Hepatocyte (in vitro differentiated cells): ENCODE data around the gene TSPYL4. TPM values are rescaled to one million over a fixed set of nuclear protein-coding genes. Genes with fewer than 3 reads are reported as not detected.

Source experiments
- DNase-seq: peaks from one replicate; pipeline ENCODE4 v3.0.0-alpha.2; 2016; ENCODE audit warnings: low spot score
- H2AFZ ChIP-seq: fragments of 200-600 bp; sonication (generic); 2 replicates; pipeline ENCODE4 v1.6.0; 2016; ENCODE audit warnings: antibody characterized with exemption, mild to moderate bottlenecking
- H3K27ac ChIP-seq: fragments of 200-600 bp; sonication (generic); 2 replicates; pipeline ENCODE4 v1.5.1; 2016; ENCODE audit warnings: mild to moderate bottlenecking
- H3K27me3 ChIP-seq: fragments of 200-600 bp; sonication (generic); 2 replicates; pipeline ENCODE4 v1.6.1; 2016
- H3K36me3 ChIP-seq: fragments of 200-600 bp; sonication (generic); replicated peaks from 2 replicates; pipeline ENCODE4 v1.5.1; 2016; ENCODE audit warnings: low read depth; ENCODE audit not compliant: insufficient read depth
- H3K4me1 ChIP-seq: fragments of 200-600 bp; sonication (generic); 2 replicates; pipeline ENCODE4 v1.5.1; 2016; ENCODE audit warnings: mild to moderate bottlenecking, moderate library complexity; ENCODE audit not compliant: insufficient read depth
- H3K4me2 ChIP-seq: fragments of 200-600 bp; sonication (generic); 2 replicates; pipeline ENCODE4 v1.6.0; 2016
- H3K4me3 ChIP-seq: fragments of 200-600 bp; sonication (generic); 2 replicates; pipeline ENCODE4 v1.5.1; 2016; ENCODE audit warnings: mild to moderate bottlenecking
- H3K79me2 ChIP-seq: fragments of 200-600 bp; sonication (generic); 2 replicates; pipeline ENCODE4 v1.6.0; 2017; ENCODE audit warnings: mild to moderate bottlenecking
- H3K9me2 ChIP-seq: fragments of 200-600 bp; sonication (generic); replicated peaks from 2 replicates; pipeline ENCODE4 v1.6.0; 2017; ENCODE audit warnings: mild to moderate bottlenecking; ENCODE audit not compliant: insufficient read depth
- H3K9me3 ChIP-seq: fragments of 200-600 bp; sonication (generic); 2 replicates; pipeline ENCODE4 v1.5.1; 2016; ENCODE audit warnings: low read depth, mild to moderate bottlenecking
- H4K20me1 ChIP-seq: fragments of 200-600 bp; sonication (generic); 2 replicates; pipeline ENCODE4 v1.6.0; 2016; ENCODE audit warnings: mild to moderate bottlenecking; ENCODE audit not compliant: insufficient read depth, poor library complexity, severe bottlenecking
- EZH2 ChIP-seq: fragments of 200-600 bp; sonication (generic); IDR thresholded peaks from 2 replicates; pipeline ENCODE4 v1.6.1; 2016; ENCODE audit warnings: antibody characterized with exemption, mild to moderate bottlenecking, borderline replicate concordance
- EZH2phosphoT487 ChIP-seq: fragments of 200-600 bp; sonication (generic); IDR thresholded peaks from one replicate; pipeline ENCODE4 v1.6.1; 2018; ENCODE audit warnings: antibody characterized with exemption, mild to moderate bottlenecking, low read depth, moderate library complexity; ENCODE audit not compliant: unreplicated experiment, severe bottlenecking
- WGBS: methylation state at CpG from one replicate; pipeline ENCODE4 v1.1.6; 2016; ENCODE audit warnings: low lambda C conversion rate; ENCODE audit errors: missing lambda C conversion rate; 5-methylcytosine and 5-hydroxymethylcytosine counted together
- polyA plus RNA-seq: library from polyadenylated mRNA; unstranded; fragments of >200 nt; fragmentation: Nextera tagmentation; extraction: Ambion mirVana; gene quantifications from 2 replicates; pipeline ENCODE4 v1.2.1, GENCODE V29; 2016
- total RNA-seq: library from RNA; depleted of rRNA; stranded (reverse); fragments of >200 nt; gene quantifications from 2 replicates; pipeline ENCODE4 v1.2.3, GENCODE V29; 2014
- TF ChIP-seq, protein P1 (sequence below): fragments of 200-600 bp; sonication (generic); IDR thresholded peaks from 2 replicates; pipeline ENCODE4 v1.5.1; 2016; ENCODE audit warnings: antibody characterized with exemption, mild to moderate bottlenecking; ENCODE audit not compliant: poor library complexity

TSPYL4 gene
- total and polyA plus RNA-seq, 2 experiments from 2014 or later: 11.9 to 25.3 TPM

DNA sequence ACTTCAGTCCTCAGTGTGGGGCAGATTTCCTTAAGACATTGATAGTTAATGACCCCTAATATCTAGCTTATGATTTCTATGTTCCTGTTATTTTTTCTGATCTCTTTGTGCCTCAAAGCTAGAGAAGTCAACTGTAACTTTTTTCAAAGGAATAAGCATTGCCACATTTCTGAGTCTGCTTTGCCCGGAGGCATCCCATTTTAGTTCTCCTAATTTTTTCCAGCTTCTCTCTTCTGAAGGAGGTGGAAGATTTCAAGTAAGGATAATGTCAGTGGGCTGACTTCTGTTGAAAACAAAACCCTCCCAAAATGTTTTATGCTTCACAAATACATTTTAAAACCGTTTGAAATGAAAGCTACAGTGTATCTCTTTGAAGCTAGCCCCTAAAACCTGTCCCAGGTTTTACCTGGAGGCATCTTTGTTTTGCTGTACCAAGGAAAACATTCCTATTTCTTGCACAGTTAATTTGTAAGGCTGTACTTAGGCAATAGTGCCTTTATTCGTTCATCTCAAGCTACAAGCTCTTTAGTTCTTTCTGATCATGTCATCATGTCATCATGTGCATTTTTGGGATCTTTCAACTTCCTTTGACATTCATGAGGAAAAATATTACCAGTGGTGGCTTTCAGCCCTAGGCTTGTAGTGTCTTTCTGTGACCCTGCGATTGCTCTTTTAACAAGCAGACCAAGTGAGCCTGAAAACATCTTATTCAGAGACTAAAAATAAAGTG lies 45.7 kb downstream of the TSPYL4 start:
- 63% methylated on average over 4 of the region's 4 CpGs for whole genome bisulfite sequencing
- TF ChIP-seq EZH2 (no peak), EZH2phosphoT487 (no peak)
- TF ChIP-seq, protein P1, sequence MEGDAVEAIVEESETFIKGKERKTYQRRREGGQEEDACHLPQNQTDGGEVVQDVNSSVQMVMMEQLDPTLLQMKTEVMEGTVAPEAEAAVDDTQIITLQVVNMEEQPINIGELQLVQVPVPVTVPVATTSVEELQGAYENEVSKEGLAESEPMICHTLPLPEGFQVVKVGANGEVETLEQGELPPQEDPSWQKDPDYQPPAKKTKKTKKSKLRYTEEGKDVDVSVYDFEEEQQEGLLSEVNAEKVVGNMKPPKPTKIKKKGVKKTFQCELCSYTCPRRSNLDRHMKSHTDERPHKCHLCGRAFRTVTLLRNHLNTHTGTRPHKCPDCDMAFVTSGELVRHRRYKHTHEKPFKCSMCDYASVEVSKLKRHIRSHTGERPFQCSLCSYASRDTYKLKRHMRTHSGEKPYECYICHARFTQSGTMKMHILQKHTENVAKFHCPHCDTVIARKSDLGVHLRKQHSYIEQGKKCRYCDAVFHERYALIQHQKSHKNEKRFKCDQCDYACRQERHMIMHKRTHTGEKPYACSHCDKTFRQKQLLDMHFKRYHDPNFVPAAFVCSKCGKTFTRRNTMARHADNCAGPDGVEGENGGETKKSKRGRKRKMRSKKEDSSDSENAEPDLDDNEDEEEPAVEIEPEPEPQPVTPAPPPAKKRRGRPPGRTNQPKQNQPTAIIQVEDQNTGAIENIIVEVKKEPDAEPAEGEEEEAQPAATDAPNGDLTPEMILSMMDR: no peak
- Histone ChIP-seq H3K27me3 (no peaks in the 10 kb centered on the region), H3K9me2 (no peaks in the 10 kb centered on the region), H4K20me1 (no peaks in the 10 kb centered on the region), H3K4me1 (no peaks in the 10 kb centered on the region), H3K36me3 (no peaks in the 10 kb centered on the region), H3K4me3 (no peak overlapping the region), H3K9me3 (no peaks in the 10 kb centered on the region), H3K4me2 (no peak overlapping the region), H3K27ac (no peak overlapping the region), H3K79me2 (no peaks in the 10 kb centered on the region), H2AFZ (no peak overlapping the region)
- no peak for DNase-seq

DNA sequence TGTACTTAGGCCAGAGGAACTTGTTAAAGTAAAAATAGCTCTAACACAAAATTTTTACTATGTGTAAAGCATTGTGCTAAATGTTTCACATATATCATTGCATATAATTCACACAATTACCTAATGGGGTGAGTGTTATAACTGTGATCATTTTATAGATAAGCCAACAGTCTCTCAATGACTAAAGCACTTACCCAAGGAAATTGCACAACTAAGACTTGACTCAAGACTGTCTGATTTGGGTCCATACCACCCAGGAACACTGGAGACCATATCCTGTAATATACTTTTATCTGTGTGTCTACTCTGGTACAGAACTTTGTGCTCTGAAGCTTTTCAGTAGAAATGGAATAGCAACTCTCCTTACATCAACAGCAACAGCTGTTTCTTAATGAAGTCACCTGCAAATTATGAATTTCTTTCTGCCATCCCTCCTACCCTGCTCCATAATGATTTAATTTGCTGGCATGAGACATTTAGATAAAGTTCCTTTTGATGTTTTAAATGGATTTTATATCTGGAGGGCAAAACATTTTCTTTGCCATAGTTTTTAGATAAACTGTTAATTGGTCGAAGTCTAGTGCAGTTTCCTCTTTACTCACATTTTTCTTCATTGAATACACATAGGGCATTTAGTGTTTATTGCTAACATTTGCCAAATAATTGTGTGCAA lies 47.5 kb downstream of the TSPYL4 start:
- Histone ChIP-seq H3K79me2 (no peaks in the 10 kb centered on the region), H3K4me1 (no peaks in the 10 kb centered on the region), H3K27ac (no peak overlapping the region), H4K20me1 (no peaks in the 10 kb centered on the region), H3K4me2 (no peak overlapping the region), H3K4me3 (no peak overlapping the region), H3K27me3 (no peaks in the 10 kb centered on the region), H3K9me3 (no peaks in the 10 kb centered on the region), H2AFZ (no peak overlapping the region), H3K36me3 (no peaks in the 10 kb centered on the region), H3K9me2 (no peaks in the 10 kb centered on the region)
- WGBS: 68% methylated on average over 1 of the region's 1 CpG
- DNase-seq: no peak
- TF ChIP-seq EZH2 (no peak), EZH2phosphoT487 (no peak)
- TF ChIP-seq, protein P1: no peak

DNA sequence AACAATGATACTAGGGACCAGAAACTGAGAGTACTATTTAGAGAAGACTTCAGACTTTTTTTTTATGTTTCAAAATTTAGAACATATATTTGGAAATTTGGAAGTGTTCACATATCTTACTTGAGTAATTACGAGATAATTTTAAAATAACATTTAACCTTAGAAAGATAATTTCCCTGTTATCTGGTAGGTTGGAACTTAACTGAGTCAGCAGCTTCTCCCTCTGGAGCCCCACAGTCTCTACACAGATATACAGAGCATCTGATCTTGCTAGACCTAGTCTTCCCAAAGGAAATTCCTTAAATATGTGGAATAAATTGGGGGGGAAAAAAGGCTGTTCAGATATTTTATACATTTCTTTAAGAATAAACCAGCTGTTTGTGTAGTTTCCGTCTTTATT lies 48.6 kb downstream of the TSPYL4 start:
- WGBS: 82% methylated on average over 2 of the region's 2 CpGs
- no peak for DNase-seq
- no peaks in the 10 kb centered on the region for H3K79me2 ChIP-seq
- TF ChIP-seq, protein P1: no peak
- TF ChIP-seq EZH2: no peak
- TF ChIP-seq EZH2phosphoT487: no peak
- no peaks in the 10 kb centered on the region for H3K4me1 ChIP-seq
- peak overlapping the region; percentile 13 for H3K27ac ChIP-seq
- H3K9me3 ChIP-seq: no peaks in the 10 kb centered on the region
- no peaks in the 10 kb centered on the region for H3K36me3 ChIP-seq
- no peak overlapping the region for H2AFZ ChIP-seq
- H4K20me1 ChIP-seq: no peaks in the 10 kb centered on the region
- no peaks in the 10 kb centered on the region for H3K9me2 ChIP-seq
- peak overlapping the region; percentile 48 for H3K4me2 ChIP-seq
- no peak overlapping the region for H3K4me3 ChIP-seq
- no peaks in the 10 kb centered on the region for H3K27me3 ChIP-seq
